ENCODE results near the gene GCNT4.

Gene GCNT4

DNA sequence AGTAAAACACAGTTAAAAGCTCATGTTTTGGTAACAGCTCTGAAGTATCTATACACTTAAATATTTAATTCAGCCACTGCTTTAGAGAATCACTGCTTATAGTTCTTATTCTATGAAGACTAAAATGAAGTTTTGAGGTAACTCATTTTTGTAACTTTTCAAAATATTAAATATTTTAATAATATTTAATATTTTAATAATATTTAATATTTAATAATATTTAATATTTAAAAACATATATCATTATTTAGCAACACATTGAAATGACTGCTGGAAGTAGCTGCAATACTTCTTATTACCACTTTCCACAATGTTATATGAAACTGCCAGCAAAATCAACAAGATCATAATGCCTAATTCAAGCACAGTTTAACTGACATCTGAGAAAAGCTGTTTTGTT lies 18.7 kb upstream of the GCNT4 start:
- DNase-seq = no peak
- H3K79me2 ChIP-seq (ENCODE audit: low read length) = no peaks in the 10 kb centered on the region
- H3K9ac ChIP-seq (ENCODE audit: low read length) = no peak overlapping the region
- no peak overlapping the region for H3K4me3 ChIP-seq (ENCODE audit: low read length)
- TF ChIP-seq EZH2 (optimal IDR thresholded peaks at IDR 0.05; ENCODE audit: low read depth, low read length) (no peak), EZH2phosphoT487 (IDR thresholded peaks at IDR 0.05; ENCODE audit: low read length) (no peak)
- TF ChIP-seq, protein P1, sequence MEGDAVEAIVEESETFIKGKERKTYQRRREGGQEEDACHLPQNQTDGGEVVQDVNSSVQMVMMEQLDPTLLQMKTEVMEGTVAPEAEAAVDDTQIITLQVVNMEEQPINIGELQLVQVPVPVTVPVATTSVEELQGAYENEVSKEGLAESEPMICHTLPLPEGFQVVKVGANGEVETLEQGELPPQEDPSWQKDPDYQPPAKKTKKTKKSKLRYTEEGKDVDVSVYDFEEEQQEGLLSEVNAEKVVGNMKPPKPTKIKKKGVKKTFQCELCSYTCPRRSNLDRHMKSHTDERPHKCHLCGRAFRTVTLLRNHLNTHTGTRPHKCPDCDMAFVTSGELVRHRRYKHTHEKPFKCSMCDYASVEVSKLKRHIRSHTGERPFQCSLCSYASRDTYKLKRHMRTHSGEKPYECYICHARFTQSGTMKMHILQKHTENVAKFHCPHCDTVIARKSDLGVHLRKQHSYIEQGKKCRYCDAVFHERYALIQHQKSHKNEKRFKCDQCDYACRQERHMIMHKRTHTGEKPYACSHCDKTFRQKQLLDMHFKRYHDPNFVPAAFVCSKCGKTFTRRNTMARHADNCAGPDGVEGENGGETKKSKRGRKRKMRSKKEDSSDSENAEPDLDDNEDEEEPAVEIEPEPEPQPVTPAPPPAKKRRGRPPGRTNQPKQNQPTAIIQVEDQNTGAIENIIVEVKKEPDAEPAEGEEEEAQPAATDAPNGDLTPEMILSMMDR (IDR thresholded peaks at IDR 0.05; ENCODE audit: low read length) = no peak
- H3F3A ChIP-seq (ENCODE audit: insufficient read depth, low read length) = no peaks in the 10 kb centered on the region
- H3K4me2 ChIP-seq (ENCODE audit: low read depth, low read length) = no peak overlapping the region
- no peaks in the 10 kb centered on the region for H3K36me3 ChIP-seq (replicated peaks; ENCODE audit: insufficient read depth, low read length)
- no peaks in the 10 kb centered on the region for H3K9me2 ChIP-seq (replicated peaks; ENCODE audit: insufficient read depth, low read length)
- H3K27ac ChIP-seq (ENCODE audit: low read length) = no peak overlapping the region
- no peaks in the 10 kb centered on the region for H3K4me1 ChIP-seq (ENCODE audit: low read length)
- H3K27me3 ChIP-seq (replicated peaks; ENCODE audit: insufficient read depth, low read length) = no peaks in the 10 kb centered on the region
- H3K9me3 ChIP-seq (replicated peaks; ENCODE audit: insufficient read depth, low read length) = no peaks in the 10 kb centered on the region
- no peaks in the 10 kb centered on the region for H4K20me1 ChIP-seq (ENCODE audit: insufficient read depth, low read length)
- H2AFZ ChIP-seq (ENCODE audit: low read length) = no peak overlapping the region

DNA sequence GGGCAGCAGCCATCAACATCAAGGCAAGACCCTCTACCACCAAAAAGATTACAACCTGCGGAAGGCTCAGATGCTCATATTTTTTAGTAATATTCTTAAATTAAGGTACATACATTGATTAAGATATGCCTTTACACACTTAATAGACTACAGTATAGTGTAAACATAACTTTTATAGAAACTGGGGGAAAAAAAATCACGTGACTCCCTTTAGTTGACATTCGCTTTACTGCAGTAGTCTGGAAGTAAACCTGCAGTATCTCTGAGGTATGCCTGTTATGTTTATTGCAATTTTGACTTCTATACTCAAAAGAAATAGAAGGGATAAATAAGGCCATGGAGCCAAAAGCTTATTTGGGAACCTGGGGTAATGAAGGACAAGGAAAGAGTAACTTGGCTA lies 15.1 kb upstream of the GCNT4 start:
- Histone ChIP-seq H2AFZ (ENCODE audit: low read length) (no peak overlapping the region), H3K9me2 (replicated peaks; ENCODE audit: insufficient read depth, low read length) (no peaks in the 10 kb centered on the region), H3K4me2 (ENCODE audit: low read depth, low read length) (no peak overlapping the region), H3K36me3 (replicated peaks; ENCODE audit: insufficient read depth, low read length) (no peaks in the 10 kb centered on the region), H4K20me1 (ENCODE audit: insufficient read depth, low read length) (no peaks in the 10 kb centered on the region), H3K4me1 (ENCODE audit: low read length) (peaks cover 19% of the 10 kb centered on the region), H3K9ac (ENCODE audit: low read length) (no peak overlapping the region), H3K27ac (ENCODE audit: low read length) (no peak overlapping the region), H3K27me3 (replicated peaks; ENCODE audit: insufficient read depth, low read length) (no peaks in the 10 kb centered on the region), H3F3A (ENCODE audit: insufficient read depth, low read length) (peaks cover 9% of the 10 kb centered on the region), H3K9me3 (replicated peaks; ENCODE audit: insufficient read depth, low read length) (no peaks in the 10 kb centered on the region), H3K79me2 (ENCODE audit: low read length) (no peaks in the 10 kb centered on the region), H3K4me3 (ENCODE audit: low read length) (no peak overlapping the region)
- DNase-seq = no peak
- TF ChIP-seq, protein P1 (IDR thresholded peaks at IDR 0.05; ENCODE audit: low read length) = no peak
- TF ChIP-seq EZH2 (optimal IDR thresholded peaks at IDR 0.05; ENCODE audit: low read depth, low read length) = no peak

DNA sequence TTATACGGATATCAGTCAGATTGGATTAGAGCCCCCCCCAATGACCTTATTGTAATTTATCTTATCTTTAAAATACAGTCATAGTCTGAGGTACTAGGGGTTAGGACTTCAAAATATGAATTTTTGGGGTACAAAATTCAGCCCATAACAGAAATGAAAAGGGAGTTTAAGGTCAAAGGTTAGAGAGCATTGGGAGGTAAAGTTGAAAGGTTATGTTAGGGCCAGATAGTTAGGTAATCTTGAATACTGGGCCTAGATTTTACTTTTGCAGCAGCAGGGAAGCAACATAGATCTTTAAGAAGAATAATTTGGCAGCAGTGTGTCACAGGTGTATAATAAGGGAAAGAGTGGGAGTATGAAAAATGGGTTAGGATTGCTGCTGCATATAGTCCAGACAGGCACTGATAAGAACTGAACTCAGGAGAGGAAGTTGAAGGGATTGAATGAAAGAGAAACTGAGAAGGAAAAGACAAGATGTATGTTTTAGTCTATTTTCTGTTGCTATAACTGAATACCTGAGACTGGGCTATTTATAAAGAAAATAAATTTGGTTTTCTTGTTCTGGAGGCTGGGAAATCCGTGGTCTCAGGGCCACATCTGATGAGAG lies 10.7 kb upstream of the GCNT4 start:
- H3K36me3 ChIP-seq (replicated peaks; ENCODE audit: insufficient read depth, low read length) = no peaks in the 10 kb centered on the region
- no peaks in the 10 kb centered on the region for H3K9me2 ChIP-seq (replicated peaks; ENCODE audit: insufficient read depth, low read length)

More for the DNA sequence above, 10.7 kb upstream of the GCNT4 start:
- Histone ChIP-seq H3K9me3 (replicated peaks; ENCODE audit: insufficient read depth, low read length) (no peaks in the 10 kb centered on the region), H3K4me1 (ENCODE audit: low read length) (peaks cover 20% of the 10 kb centered on the region), H3K27ac (ENCODE audit: low read length) (peak overlapping the region; percentile 33; the same call in 1 of the 2 replicates), H3K9ac (ENCODE audit: low read length) (no peak overlapping the region), H3K79me2 (ENCODE audit: low read length) (no peaks in the 10 kb centered on the region), H3K4me2 (ENCODE audit: low read depth, low read length) (peak overlapping the region; percentile 55), H2AFZ (ENCODE audit: low read length) (peak overlapping the region; percentile 27; the same call in 1 of the 2 replicates), H4K20me1 (ENCODE audit: insufficient read depth, low read length) (no peaks in the 10 kb centered on the region), H3F3A (ENCODE audit: insufficient read depth, low read length) (peaks cover 9% of the 10 kb centered on the region), H3K4me3 (ENCODE audit: low read length) (peak overlapping the region; percentile 8; the same call in 1 of the 2 replicates), H3K27me3 (replicated peaks; ENCODE audit: insufficient read depth, low read length) (no peaks in the 10 kb centered on the region)
- TF ChIP-seq, protein P1 (IDR thresholded peaks at IDR 0.05; ENCODE audit: low read length) = no peak
- TF ChIP-seq EZH2phosphoT487 (IDR thresholded peaks at IDR 0.05; ENCODE audit: low read length) (no peak), EZH2 (optimal IDR thresholded peaks at IDR 0.05; ENCODE audit: low read depth, low read length) (no peak)
- DNase-seq = peak; percentile 24

Data from MM.1S (cell line).